ENCODE measurements around the gene UNKL.

DNA sequence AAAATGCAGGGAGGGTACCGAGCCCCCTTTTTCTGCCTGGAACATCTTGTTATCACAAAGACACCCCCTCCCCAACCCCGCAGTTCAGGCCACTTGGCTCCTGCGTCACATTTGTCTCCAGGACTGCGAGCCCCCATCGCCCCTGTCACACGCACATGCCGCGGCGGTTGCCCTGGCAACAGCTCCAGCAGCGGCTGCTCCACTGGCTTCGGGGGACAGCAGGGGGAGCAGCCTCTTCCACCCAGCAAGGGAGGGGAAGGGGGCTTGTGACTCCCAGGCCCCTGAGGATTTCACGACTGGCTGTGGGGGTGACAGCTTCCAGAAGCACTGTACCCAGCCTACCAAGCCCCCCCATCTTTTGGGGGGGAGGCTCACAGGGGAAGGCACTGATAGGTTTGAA lies 78.5 kb downstream of the UNKL start:
- no peak for TF ChIP-seq POLR2A (IDR thresholded peaks at IDR 0.05)
- TF ChIP-seq, protein P1, sequence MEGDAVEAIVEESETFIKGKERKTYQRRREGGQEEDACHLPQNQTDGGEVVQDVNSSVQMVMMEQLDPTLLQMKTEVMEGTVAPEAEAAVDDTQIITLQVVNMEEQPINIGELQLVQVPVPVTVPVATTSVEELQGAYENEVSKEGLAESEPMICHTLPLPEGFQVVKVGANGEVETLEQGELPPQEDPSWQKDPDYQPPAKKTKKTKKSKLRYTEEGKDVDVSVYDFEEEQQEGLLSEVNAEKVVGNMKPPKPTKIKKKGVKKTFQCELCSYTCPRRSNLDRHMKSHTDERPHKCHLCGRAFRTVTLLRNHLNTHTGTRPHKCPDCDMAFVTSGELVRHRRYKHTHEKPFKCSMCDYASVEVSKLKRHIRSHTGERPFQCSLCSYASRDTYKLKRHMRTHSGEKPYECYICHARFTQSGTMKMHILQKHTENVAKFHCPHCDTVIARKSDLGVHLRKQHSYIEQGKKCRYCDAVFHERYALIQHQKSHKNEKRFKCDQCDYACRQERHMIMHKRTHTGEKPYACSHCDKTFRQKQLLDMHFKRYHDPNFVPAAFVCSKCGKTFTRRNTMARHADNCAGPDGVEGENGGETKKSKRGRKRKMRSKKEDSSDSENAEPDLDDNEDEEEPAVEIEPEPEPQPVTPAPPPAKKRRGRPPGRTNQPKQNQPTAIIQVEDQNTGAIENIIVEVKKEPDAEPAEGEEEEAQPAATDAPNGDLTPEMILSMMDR (IDR thresholded peaks at IDR 0.05): no peak
